ENCODE measurements around the gene PRUNE1.
A peak's percentile ranks its signal among the peaks of the same experiment; 100 is the strongest.

The PRUNE1 gene

DNA sequence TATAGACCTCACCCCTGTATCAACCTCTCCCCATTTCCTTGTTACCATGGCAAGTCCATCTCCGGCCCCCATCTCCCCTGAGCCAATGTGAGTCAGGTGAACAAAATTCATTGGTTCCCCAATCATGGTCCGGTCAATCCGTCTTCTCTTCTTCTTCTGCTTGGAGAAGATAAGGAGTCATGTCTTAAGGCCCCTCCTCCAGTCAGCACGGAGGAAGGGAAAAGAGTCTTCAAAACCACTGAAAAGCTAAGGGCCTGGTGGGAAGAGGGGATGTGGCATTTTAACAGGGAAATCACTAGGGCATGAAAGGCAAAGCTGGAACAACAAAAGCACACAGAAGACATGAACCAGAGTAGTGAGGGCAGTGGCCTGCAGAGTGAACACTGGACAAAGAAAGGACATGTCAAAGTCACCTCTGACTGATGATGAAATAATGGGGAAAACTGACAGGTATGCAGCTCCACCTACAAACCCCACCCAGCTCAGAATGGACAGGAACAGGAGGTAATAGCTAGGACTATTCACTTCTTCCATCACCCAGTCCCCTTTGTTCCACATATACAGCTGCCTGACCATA is 46.8 kb downstream of the PRUNE1 start:
- DNase-seq, result no peak

DNA sequence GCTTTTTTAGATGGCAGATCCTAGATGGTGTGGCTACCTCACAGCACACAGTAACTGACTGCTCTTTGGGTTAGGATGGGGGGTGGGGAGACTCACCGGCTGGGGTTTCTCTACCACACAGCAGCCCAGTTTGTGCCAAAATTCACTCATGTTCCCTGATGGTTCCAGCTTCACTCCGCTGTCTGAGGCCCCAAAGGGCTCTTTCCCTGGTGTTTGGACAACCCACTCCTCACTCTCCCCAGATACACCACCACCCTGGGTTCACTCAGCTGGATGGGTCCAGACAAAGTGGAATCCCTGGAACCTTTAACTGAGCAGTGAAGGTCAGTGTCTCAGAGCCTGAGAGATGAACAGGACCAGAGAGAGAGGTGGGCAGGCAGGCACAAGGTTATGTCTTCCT is 47.3 kb downstream of the PRUNE1 start:
- no peak for DNase-seq

DNA sequence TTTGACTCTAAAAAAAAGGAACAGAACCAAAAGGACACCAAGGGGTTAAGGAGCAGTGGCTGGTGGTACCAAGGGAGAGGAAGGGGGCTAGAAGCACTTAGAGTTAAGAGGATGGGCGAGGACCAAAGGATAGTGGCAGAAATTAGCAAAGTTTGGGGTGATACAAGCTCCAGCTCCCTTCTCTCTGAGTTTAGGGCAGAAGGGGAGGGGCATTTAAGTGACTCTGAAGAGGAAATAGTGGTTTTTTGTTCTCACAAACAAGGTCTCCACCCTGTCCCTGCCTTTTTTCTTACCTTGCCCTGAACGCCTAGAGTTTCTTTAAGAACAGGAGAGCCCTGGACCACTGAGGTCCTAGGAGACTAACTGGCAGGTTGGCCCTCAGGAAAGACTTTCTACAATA is 47.9 kb downstream of the PRUNE1 start:
- DNase-seq, result no peak

DNA sequence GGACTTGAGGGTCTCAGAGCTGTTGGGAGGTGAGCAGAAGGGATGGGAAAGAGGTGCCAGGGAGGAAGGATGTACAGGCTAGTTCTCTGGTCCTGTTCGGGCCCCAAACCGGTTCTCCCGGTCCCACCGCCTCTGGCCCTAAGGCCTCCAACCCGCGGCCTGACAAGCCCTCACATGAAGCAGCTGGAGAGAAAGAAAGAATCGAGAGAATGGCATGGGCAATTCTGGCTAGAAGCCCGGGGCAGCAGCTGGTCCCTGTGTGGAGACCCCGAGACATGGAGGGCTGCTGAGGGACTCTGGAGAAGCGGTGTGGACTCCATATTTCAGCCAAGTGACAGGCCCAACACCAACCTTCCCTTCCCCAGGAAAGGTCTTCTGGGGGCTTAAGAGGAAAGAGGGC is 50.4 kb downstream of the PRUNE1 start:
- DNase-seq, result peak; percentile 39

DNA sequence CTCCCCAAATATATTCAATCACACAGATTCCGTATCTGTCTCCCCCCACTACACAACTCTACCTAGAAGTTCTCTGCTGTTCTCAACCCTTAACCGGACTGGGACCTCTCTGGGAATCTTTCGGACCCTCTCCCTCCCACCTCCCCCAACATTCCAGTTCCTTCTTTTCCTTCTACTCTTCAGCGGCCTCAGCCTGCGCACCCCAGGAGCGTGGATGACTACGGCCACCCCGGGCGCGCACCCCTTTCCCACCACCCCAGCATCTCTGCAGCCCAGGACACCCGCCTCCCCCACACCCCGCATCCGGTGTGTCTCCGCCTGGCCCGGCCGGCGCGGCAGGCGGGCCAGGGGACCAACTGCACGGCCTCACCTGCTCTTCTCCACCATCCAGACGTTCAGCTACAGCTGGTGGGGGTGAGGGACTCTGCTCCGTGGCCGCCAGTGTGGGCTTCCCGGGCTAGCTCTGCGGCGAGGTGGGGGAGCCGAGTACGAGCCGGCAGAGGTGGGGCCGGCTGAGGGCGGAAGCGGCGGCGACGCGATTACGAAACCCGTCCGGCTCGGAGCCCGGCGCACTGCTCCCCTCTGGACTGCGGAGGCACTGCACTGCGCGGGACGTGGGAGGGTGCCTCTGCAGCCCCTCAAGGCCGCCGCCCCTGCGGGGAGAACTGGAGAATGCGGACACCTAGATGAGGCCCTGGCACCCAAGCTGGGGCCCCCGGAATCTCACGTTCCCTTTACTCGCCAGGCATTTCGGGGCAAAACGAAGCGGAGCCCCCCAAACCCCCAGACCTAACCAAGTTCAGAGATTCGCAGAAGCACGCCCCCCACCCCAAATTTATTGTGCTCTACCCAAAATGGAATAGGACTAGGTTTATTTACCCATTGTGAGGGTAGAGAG is 51.1 kb downstream of the PRUNE1 start, which contains the start of gene CDC42SE1:
Gene CDC42SE1 (minus strand): TSS at position 514 of the 898 bp plus-strand sequence. CDS start 3,892 bp downstream, outside the sequence.
- peak; percentile 84 for DNase-seq

DNA sequence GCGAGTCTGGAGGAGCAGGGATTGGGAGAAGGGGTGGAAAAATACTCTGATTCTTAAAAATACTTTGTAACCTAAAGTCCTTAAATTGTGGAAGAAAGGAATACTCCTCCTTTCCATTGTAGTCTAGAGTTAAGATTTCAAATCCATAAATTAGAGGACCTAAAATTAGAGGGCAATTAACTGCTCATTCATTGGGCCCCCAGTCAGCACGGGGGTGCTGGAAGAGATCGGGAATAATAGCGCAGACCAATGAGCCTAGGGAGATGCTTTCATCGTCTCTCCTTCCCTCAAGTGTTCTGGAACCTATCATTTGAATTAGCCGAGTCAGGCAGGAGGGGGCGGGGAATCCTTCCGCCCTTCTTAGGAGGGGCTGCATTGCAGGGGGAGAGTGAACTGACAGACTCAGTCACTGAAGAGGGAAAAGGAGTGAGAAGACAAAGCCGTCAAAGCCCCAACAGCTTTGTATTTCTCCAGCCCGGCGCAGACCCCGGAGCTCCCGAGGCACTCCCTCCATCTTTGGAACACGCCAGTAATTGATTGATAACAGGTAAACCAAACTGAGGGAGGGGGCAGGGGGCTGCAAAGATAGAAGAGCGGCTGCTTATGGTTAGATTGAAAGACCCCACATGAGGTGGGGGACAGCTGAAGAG is 51.9 kb downstream of the PRUNE1 start, which contains the start of gene MLLT11:
Gene MLLT11 (plus strand): TSS at position 391 of the 650 bp plus-strand sequence. CDS start 6,828 bp downstream, outside the sequence.
- DNase-seq, result peak; percentile 87

DNA sequence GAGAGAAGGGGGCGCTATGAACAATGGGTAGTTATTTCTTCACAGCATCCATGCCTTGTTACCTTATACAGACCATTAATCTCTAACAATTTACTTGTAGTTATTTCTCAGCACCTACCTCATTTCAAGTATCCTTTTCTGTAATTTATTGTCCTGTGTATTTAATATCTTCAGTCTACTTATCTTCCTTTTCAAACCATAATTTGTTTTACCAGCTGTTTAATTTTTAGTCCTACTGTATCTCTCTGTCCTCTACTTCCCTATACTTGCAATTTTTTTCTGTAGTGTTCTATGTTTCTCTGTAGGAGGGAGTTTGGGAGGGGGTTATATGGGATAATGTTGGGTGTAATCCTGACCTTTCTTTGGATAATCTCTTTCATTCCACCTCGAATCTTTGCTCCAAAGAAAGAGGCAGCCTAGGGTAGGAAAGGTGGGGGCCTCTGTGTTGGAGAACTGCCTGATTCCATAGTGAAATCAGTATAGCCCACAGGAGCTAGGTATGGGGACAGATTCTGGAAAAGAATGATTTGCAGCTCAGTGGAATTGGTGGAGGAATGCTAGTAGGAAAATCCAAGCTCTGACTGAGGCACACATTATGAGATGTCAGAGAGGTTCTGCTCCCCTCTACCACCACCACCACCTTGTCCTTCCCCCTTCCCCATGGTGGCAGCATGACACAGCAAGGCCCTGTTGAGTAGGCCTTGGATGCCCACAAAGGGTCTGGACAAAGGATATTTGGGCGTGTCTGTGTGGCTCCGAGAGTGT is 52.6 kb downstream of the PRUNE1 start:
- peak; percentile 71 for DNase-seq

DNA sequence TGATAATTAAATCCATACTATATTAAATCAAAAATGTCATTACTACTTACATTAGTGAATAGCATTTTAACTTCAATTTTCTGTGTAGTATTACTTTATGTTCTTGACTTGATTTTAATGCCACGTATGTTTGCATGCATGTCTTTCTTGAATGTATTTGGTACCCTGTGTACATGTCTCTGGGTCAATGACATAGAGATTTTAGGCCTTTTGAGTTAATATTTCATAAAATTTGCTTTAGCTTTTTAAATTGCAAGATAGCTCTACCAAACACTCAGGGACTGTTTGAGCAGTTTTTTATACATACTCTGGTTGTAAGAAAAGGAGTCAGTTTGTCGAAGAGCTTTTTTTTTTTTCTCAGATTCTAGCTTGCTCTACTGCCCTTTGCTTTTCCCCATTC is 53.5 kb downstream of the PRUNE1 start:
- DNase-seq, result no peak

DNA sequence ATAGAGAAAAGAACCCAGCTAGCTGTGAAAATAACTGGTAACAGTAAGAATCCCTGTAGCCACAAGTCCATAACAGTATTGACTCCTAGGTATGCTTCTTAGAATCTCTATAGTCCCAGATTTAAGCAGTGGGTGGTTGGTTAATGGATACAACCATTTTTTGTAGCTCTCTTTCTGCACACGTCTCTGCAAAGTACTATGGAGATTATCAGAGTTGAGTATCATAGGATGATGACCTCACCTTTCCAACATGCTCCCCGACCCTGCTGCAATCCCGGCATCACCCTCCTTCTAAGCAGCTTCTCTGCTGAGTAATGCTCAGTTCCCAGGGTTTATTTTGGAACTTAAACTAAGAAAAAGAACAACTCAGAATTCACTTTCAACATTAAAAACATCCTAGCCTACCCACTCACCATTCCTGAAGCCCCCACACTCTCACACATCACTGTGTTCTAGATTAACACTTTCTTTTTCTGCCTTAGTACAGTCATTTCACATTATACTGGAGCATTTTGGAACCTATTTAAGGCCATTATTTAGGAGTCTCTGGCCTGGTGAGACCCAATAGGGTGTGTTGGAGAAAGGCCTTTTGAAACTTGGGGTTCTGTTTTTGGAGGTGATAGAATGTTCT is 54.6 kb downstream of the PRUNE1 start:
- DNase-seq, result no peak

DNA sequence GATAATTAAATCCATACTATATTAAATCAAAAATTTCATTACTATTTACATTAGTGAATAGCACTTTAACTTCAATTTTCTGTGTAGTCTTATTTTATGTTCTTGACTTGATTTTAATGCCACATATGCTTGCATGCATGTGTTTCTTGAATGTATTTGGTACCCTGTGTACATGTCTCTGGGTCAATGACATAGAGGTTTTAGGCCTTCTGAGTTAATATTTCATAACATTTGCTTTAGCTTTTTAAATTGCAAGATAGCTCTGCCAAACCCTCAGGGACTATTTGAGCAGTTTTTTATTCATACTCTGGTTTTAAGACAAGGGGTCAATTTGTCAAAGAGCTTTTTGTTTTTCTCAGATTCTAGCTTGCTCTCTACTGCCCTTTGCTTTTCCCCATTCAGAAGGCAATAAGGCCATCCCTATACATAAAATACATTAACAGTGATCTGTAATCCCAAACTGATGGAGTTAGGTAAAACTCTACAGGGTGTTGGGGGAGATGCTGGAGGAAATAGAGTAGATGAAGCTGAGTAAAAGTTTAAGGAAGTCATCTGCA is 56.9 kb downstream of the PRUNE1 start:
- no peak for DNase-seq

DNA sequence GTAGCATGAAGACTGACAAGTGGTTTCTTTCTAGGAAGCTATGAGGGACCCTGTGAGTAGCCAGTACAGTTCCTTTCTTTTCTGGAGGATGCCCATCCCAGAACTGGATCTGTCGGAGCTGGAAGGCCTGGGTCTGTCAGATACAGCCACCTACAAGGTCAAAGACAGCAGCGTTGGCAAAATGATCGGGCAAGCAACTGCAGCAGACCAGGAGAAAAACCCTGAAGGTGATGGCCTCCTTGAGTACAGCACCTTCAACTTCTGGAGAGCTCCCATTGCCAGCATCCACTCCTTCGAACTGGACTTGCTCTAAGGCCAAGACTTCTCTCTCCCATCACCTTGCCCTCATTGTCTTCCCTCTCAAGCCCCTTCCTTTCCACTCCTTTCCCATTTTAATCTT is 58.9 kb downstream of the PRUNE1 start:
- DNase-seq, result no peak

DNA sequence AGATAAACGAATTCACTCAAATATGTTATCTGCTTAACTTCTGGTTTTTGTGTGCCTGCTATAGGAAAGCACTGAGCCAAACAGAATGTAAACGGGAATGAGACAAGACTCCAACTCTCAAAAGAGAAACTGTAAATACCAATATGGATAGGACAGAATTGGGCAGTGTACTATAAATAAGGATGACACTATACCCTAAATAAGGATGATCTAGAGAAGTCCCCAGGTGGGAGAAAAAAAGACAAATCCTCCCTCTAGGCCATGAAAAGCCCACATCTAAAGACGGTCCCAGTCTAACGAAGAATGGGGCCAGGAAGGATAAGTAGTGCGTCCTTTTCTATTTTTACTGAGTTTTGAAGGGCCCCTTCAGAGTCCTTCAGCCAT is 60.8 kb downstream of the PRUNE1 start:
- DNase-seq, result no peak

DNA sequence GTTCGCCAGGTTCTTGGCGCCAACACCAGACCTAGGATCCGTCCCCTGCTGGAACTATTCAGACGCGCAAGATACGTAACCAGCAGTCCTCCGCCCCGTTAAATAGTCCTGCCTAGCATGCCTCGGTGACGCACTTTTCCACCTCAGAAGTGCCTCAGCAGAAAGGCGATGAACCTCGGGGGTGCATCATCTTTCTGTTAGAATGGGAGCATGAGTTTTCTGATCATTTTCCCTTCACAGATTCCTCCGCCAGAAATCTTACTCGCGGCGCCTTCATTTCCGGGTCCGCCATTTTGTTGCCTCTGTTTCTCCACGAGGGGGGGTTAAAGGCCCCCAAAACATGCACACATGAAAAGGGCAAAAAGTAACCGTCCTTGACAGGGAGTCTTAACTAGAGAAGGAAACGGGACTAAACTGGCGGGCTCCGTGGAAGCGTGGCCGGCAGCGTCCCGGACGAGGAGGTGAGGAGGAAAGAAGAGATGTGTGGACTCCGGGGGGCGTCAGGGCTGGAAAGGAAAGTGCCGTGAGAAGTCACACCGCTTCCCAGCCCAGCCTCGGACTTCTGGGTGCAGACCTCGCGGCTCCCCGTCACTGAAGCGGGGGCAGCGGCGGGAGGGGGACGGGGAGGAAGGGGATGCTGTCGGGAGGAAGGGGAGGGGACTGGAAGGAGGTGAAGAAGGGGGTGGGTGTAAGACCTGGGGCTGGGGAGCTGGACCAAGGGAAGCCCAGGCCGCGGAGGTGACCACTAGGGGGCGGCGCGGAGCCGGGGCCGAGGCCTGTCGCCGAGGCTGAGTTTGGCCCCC is 62.4 kb downstream of the PRUNE1 start, which contains the start of gene GABPB2:
Gene GABPB2 (plus strand): TSS at position 288 of the 803 bp plus-strand sequence. CDS start 17,429 bp downstream, outside the sequence.
- peak; percentile 92 for DNase-seq

DNA sequence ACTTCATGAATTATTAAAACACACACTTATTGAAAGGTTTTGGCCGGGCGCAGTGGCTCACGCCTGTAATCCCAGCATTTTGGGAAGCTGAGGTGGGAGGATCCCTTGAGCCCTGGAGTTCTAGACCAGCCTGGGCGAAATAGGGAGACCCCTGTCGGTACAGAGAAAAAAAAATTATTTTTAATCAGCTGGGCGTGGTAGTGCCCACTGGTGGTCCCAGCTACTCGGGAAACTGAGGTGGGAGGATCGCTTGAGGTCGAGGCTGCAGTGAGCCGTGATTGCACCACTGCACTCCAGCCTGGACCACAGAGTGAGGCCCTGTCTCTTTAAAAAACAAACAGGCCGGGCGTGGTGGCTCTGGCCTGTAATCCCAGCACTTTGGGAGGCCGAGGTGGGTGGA is 64.0 kb downstream of the PRUNE1 start:
- no peak for DNase-seq

Measured in NCI-H146 (cell line).